HG02610 (cell line): ENCODE measurements around the gene ZFR.
A peak's percentile ranks its signal among the peaks of the same experiment; 100 is the strongest.
"Not testable (repeated sequence)": the region's sequence is repeated elsewhere in the genome, so short reads cannot be mapped to it uniquely, and the experiment has no call there.

ENCODE experiments used
- ATAC-seq: cut with Tn5 transposase; IDR thresholded peaks from one replicate; pipeline ENCODE4 v1.9.1; 2021; ENCODE audit warnings: mild to moderate bottlenecking, moderate library complexity; ENCODE audit not compliant: unreplicated experiment

The ZFR gene

GRCh38 chr5:32325062-32325461, 119.5 kb downstream of the ZFR start:
- ATAC-seq: peak; percentile 64

- ATAC-seq: no peak
These were observed 120.8 kb downstream of the ZFR start for GRCh38 chr5:32323741-32324140.

GRCh38 chr5:32322882-32323281, 121.7 kb downstream of the ZFR start:
- ATAC-seq: no peak

- not testable (repeated sequence) for ATAC-seq
These were observed 122.8 kb downstream of the ZFR start for GRCh38 chr5:32321787-32322186.

GRCh38 chr5:32320576-32320975, 124.0 kb downstream of the ZFR start:
- no peak for ATAC-seq

GRCh38 chr5:32319926-32320543, 124.5 kb downstream of the ZFR start:
- no peak for ATAC-seq

GRCh38 chr5:32319392-32319791, 125.1 kb downstream of the ZFR start:
- no peak for ATAC-seq

- ATAC-seq: no peak
These were observed 127.5 kb downstream of the ZFR start for GRCh38 chr5:32317041-32317440.

- ATAC-seq: no peak
These were observed 129.1 kb downstream of the ZFR start for GRCh38 chr5:32315221-32316014.

GRCh38 chr5:32314658-32315057, 129.9 kb downstream of the ZFR start:
- ATAC-seq: no peak

- not testable (repeated sequence) for ATAC-seq
These were observed 130.4 kb downstream of the ZFR start for GRCh38 chr5:32314152-32314488.

GRCh38 chr5:32312595-32313332, 131.8 kb downstream of the ZFR start, which contains the start of gene MTMR12:
Gene MTMR12, minus strand, starts transcription at chr5:32312939. Its CDS starts 101 bp downstream, at chr5:32312838.
- peak; percentile 95 for ATAC-seq

- ATAC-seq: peak; percentile 27
These were observed 132.3 kb downstream of the ZFR start for GRCh38 chr5:32312197-32312594.

- ATAC-seq: no peak
These were observed 132.9 kb downstream of the ZFR start for GRCh38 chr5:32311404-32312196.

GRCh38 chr5:32309761-32310160, 134.8 kb downstream of the ZFR start:
- ATAC-seq: no peak

- no peak for ATAC-seq
These were observed 135.6 kb downstream of the ZFR start for GRCh38 chr5:32308946-32309345.

- ATAC-seq: no peak
These were observed 136.8 kb downstream of the ZFR start for GRCh38 chr5:32307769-32308194.

GRCh38 chr5:32304622-32305021, 139.9 kb downstream of the ZFR start:
- no peak for ATAC-seq
